CD4-positive, alpha-beta memory T cell (primary cell): ENCODE data around the gene FAM227B. TPM values are rescaled to one million over a fixed set of nuclear protein-coding genes. Genes with fewer than 3 reads are reported as not detected.
"Not testable (repeated sequence)": the region's sequence is repeated elsewhere in the genome, so short reads cannot be mapped to it uniquely, and the experiment has no call there.

Experiments
- CTCF ChIA-PET: fragments of 350-600 bp; sonication (Branson Sonifier 250); formaldehyde crosslinking; loops from one replicate; lab custom pipeline; 2021; ENCODE audit warnings: inconsistent platforms; ENCODE audit not compliant: partially characterized antibody; lab: Charles Lee
- POLR2A ChIA-PET: fragments of 350-600 bp; sonication (Branson Sonifier 250); formaldehyde crosslinking; loops from one replicate; lab custom pipeline; 2021; ENCODE audit not compliant: partially characterized antibody; lab: Charles Lee
- DNase-seq, 5 donors: peaks; one replicate each; pipeline versions ENCODE4 v3.0.0 to v3.0.0-alpha.2; 2020 to 2022; ENCODE audit warnings: mixed read lengths in 1 of 5
- H3K27ac ChIP-seq: one replicate; pipeline ENCODE4 v1.7.0; 2013; ENCODE audit warnings: low read depth, low read length
- H3K27me3 ChIP-seq: 2 replicates; pipeline ENCODE4 v1.7.0; 2013; ENCODE audit warnings: mild to moderate bottlenecking, low read length, moderate library complexity; ENCODE audit not compliant: insufficient read depth
- H3K36me3 ChIP-seq: 2 replicates; pipeline ENCODE4 v1.7.0; 2013; ENCODE audit warnings: mild to moderate bottlenecking, low read length, moderate library complexity; ENCODE audit not compliant: insufficient read depth
- H3K4me1 ChIP-seq: 2 replicates; pipeline ENCODE4 v1.7.0; 2013; ENCODE audit warnings: mild to moderate bottlenecking, low read length, moderate library complexity; ENCODE audit not compliant: insufficient read depth
- H3K4me3 ChIP-seq, 2 donors: one replicate each; pipeline ENCODE4 v1.7.0; 2013; ENCODE audit warnings: low read length in 2 of 2, mild to moderate bottlenecking in 1 of 2
- H3K9me3 ChIP-seq, 2 donors: one replicate each; pipeline ENCODE4 v1.7.0; 2013; ENCODE audit warnings: low read length in 2 of 2, control low read depth in 1 of 2; ENCODE audit not compliant: control insufficient read depth in 1 of 2
- H3K27ac Mint-ChIP-seq, 7 donors: one replicate each; pipeline ENCODE4 v1.8.0; 2020 to 2021; ENCODE audit warnings: mixed read lengths in 7 of 7, mild to moderate bottlenecking in 6 of 7, inconsistent platforms in 3 of 7, moderate library complexity in 3 of 7
- H3K27me3 Mint-ChIP-seq, 2 donors: one replicate each; pipeline ENCODE4 v1.8.0; 2020 to 2021; ENCODE audit warnings: mixed read lengths in 2 of 2
- H3K36me3 Mint-ChIP-seq, 2 donors: one replicate each; pipeline ENCODE4 v1.8.0; 2020 to 2021; ENCODE audit warnings: mixed read lengths in 2 of 2, inconsistent platforms in 1 of 2, mild to moderate bottlenecking in 1 of 2
- H3K4me1 Mint-ChIP-seq, 4 donors: one replicate each; pipeline ENCODE4 v1.8.0; 2020 to 2021; ENCODE audit warnings: mixed read lengths in 4 of 4, mild to moderate bottlenecking in 1 of 4
- H3K4me3 Mint-ChIP-seq, 8 donors: one replicate each; pipeline ENCODE4 v1.8.0; 2020 to 2021; ENCODE audit warnings: mixed read lengths in 8 of 8, mild to moderate bottlenecking in 7 of 8, moderate library complexity in 6 of 8, inconsistent platforms in 3 of 8
- H3K9me3 Mint-ChIP-seq, 8 donors: one replicate each; pipeline ENCODE4 v1.8.0; 2020 to 2021; ENCODE audit warnings: mixed read lengths in 8 of 8, mild to moderate bottlenecking in 5 of 8, inconsistent platforms in 3 of 8, moderate library complexity in 1 of 8
- intact Hi-C: fragments of 100-400 bp; cut with micrococcal nuclease; formaldehyde crosslinking; loops from one replicate; pipeline ENCODE4 v1.15.1; 2023
- polyA plus RNA-seq, 2 donors: library from polyadenylated mRNA; unstranded; fragments of 300-500 nt; fragmentation: Illumina TruSeq; gene quantifications; one replicate each; pipeline ENCODE4 v1.2.3, GENCODE V29; 2021
- total RNA-seq, 2 experiments: library from RNA; stranded (reverse); gene quantifications; one replicate each; pipeline ENCODE4 v1.2.3, GENCODE V29; 2021

The FAM227B gene
- total and polyA plus RNA-seq, 4 experiments from 2014 or later = 11.5 to 18.4 (median 13.2) TPM

DNA sequence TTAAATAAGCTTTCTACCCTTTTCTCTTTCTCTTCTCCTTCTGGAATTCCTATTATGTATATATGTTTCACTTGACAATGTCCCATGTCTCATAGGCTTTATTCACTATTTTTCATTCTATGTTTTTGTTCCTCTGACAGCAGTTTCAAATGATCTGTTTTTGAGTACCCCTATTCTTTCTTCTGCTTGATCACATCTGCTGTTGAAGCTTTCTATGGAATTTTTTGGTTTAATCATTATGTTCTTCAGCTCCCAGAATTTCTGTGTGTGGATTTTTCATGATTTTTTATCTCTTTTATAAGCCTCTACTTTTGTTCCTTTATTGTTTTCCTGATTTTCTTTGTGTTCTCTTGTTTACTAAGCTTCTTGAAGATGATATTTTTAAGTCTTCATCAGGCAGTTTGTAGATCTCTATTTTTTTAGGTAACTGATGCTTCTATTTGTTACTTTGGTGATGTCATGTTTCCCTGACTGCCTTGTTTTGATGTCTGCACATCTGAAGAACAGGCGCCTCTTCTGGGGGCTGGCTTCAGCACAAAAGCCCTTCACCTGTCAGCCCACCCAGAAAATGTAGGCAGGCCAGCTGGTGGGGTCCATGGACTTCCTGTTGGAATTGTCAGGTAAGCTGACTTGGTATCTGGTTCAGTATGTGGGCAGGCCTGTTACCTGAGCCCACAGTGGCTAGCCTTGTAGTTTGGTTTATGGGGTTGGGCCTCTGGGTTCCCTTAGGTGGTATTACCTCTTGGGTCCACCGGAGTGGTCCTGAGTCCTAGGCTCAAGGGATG is 15.8 kb downstream of the FAM227B start:
- Histone ChIP-seq H3K27me3 (no peaks in the 10 kb centered on the region), H3K9me3 (no peaks in the 10 kb centered on the region), H3K4me1 (no peaks in the 10 kb centered on the region), H3K27ac (no peak overlapping the region), H3K36me3 (no peaks in the 10 kb centered on the region), H3K4me3 (no peak overlapping the region)
- Mint-ChIP-seq H3K27ac (no peak overlapping the region), H3K4me1 (no peaks in the 10 kb centered on the region), H3K9me3 (peaks cover 0 to 50% (median 36%) of the 10 kb centered on the region in 8 donors), H3K36me3 (peaks cover 34 to 47% of the 10 kb centered on the region in 2 donors), H3K27me3 (no peaks in the 10 kb centered on the region), H3K4me3 (peak overlapping the region in 1 of 8 donors; percentile 46)
- DNase-seq = no peak
- ChIA-PET POLR2A (no interaction called here), CTCF (no interaction called here)
- intact Hi-C loops = no loop called here

- H3K27ac Mint-ChIP-seq, H3K4me3 ChIP-seq, H3K4me3 Mint-ChIP-seq, intact Hi-C loops, H3K4me1 ChIP-seq, H3K27me3 Mint-ChIP-seq, H3K9me3 ChIP-seq, DNase-seq, H3K27me3 ChIP-seq, POLR2A ChIA-PET, H3K36me3 ChIP-seq, H3K27ac ChIP-seq: not testable (repeated sequence)
- Mint-ChIP-seq H3K4me1 (peaks cover 8 to 12% (median 10%) of the 10 kb centered on the region in 4 donors), H3K9me3 (peaks cover 0 to 41% (median 35%) of the 10 kb centered on the region in 8 donors), H3K36me3 (peaks cover 23 to 27% of the 10 kb centered on the region in 2 donors)
- CTCF ChIA-PET = interaction anchor here (0.6 kb wide), 1 partner anchor 379 kb away, joined by 3 read pairs; no protein-coding TSS in a partner anchor
These were observed 27.7 kb downstream of the FAM227B start for GRCh38 chr15:49592829-49593316.

- H3K27me3 Mint-ChIP-seq = no peaks in the 10 kb centered on the region
- no peaks in the 10 kb centered on the region for H3K9me3 ChIP-seq
- no peaks in the 10 kb centered on the region for H3K36me3 ChIP-seq
- ChIA-PET CTCF (no interaction called here), POLR2A (no interaction called here)
- H3K4me3 Mint-ChIP-seq = peak overlapping the region in 5 of 8 donors; percentile 18 to 76 (median 46)
- H3K36me3 Mint-ChIP-seq = peaks cover 23 to 25% of the 10 kb centered on the region in 2 donors
- no peaks in the 10 kb centered on the region for H3K4me1 ChIP-seq
- DNase-seq = no peak
- H3K4me1 Mint-ChIP-seq = peaks cover 8 to 12% (median 10%) of the 10 kb centered on the region in 4 donors
- intact Hi-C loops = no loop called here
- no peak overlapping the region for H3K27ac ChIP-seq
- H3K27me3 ChIP-seq = no peaks in the 10 kb centered on the region
- no peak overlapping the region for H3K4me3 ChIP-seq
- peak overlapping the region in 3 of 7 donors; percentile 13 to 47 (median 31) for H3K27ac Mint-ChIP-seq
- peaks cover 0 to 17% (median 11%) of the 10 kb centered on the region in 8 donors for H3K9me3 Mint-ChIP-seq
These were observed 31.6 kb downstream of the FAM227B start for GRCh38 chr15:49589030-49589429.

DNA sequence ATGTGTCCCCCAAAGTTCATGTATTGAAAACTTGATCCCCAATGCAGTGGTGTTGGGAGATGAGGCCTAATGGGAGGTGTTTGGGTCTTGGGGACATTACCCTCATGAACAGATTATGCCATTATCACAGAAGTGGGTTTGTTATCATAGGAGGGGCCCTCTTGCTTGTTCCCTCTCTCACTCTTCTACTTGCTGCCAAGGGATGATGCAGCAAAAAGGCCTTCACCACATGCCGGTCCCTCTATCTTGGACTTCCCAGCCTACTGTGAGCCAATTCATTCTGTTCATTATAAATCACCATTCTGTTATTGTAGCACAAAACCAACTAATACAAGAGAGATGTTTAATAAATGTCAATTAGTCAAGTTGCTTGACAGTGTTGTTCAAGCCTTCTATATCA is 47.2 kb downstream of the FAM227B start:
- H3K9me3 ChIP-seq = no peaks in the 10 kb centered on the region
- no peak overlapping the region for H3K27ac ChIP-seq
- Mint-ChIP-seq H3K4me1 (peaks cover 0 to 5% (median under 1%) of the 10 kb centered on the region in 4 donors), H3K9me3 (peaks cover 5 to 51% (median 41%) of the 10 kb centered on the region in 8 donors), H3K27ac (no peak overlapping the region), H3K4me3 (no peak overlapping the region), H3K27me3 (no peaks in the 10 kb centered on the region), H3K36me3 (peaks cover 37 to 47% of the 10 kb centered on the region in 2 donors)
- ChIA-PET CTCF (no interaction called here), POLR2A (no interaction called here)
- no peaks in the 10 kb centered on the region for H3K27me3 ChIP-seq
- no peak overlapping the region for H3K4me3 ChIP-seq
- H3K36me3 ChIP-seq = no peaks in the 10 kb centered on the region
- DNase-seq = no peak
- H3K4me1 ChIP-seq = no peaks in the 10 kb centered on the region
- intact Hi-C loops = no loop called here

DNA sequence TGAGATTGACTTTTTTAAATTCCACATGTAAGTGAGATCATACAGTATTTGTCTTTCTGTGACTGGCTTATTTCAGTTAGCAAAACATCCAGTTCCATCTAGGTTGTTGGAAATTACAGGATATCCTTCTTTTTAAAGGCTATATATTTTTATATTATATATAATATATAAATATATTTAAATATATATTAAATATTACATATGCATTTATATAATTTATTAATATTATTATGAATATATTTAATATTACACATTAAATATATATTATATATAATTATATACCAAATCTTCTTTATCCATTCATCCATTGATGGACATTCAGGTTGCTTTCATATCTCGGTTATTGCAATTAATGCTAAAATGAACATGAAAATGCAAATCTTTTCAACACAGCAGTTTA is 49.9 kb downstream of the FAM227B start:
- H3K4me1 Mint-ChIP-seq = peaks cover 0 to 5% (median under 1%) of the 10 kb centered on the region in 4 donors

DNA sequence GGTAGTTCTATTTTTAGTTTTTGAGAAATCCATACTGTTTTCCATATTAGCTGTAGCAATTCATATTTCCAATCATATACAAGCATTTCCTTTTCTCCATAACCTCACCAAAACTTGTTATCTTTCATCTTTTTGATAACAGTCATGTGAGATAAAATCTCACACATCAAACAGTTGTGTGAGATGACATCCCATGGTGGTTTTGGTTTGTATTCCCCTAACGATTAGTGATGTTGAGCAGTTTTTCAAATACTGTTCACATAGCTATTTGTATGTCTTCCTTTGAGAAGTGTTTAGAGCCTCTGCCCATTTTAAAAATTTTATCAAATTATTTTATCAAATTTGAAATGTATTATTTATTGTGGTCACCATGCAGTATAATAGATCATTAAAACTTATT is 50.4 kb downstream of the FAM227B start:
- H3K9me3 ChIP-seq = no peaks in the 10 kb centered on the region
- peaks cover 4 to 51% (median 39%) of the 10 kb centered on the region in 8 donors for H3K9me3 Mint-ChIP-seq
- intact Hi-C loops = no loop called here

More for the DNA sequence above, 49.9 kb downstream of the FAM227B start:
- H3K4me3 Mint-ChIP-seq = no peak overlapping the region
- Histone ChIP-seq H3K4me3 (no peak overlapping the region), H3K36me3 (no peaks in the 10 kb centered on the region), H3K27ac (no peak overlapping the region), H3K27me3 (no peaks in the 10 kb centered on the region), H3K4me1 (no peaks in the 10 kb centered on the region), H3K9me3 (no peaks in the 10 kb centered on the region)
- no peak overlapping the region for H3K27ac Mint-ChIP-seq
- intact Hi-C loops = no loop called here
- peaks cover 4 to 51% (median 39%) of the 10 kb centered on the region in 8 donors for H3K9me3 Mint-ChIP-seq
- H3K27me3 Mint-ChIP-seq = no peaks in the 10 kb centered on the region
- POLR2A ChIA-PET = no interaction called here
- peaks cover 22 to 28% of the 10 kb centered on the region in 2 donors for H3K36me3 Mint-ChIP-seq
- CTCF ChIA-PET = no interaction called here
- no peak for DNase-seq

DNA sequence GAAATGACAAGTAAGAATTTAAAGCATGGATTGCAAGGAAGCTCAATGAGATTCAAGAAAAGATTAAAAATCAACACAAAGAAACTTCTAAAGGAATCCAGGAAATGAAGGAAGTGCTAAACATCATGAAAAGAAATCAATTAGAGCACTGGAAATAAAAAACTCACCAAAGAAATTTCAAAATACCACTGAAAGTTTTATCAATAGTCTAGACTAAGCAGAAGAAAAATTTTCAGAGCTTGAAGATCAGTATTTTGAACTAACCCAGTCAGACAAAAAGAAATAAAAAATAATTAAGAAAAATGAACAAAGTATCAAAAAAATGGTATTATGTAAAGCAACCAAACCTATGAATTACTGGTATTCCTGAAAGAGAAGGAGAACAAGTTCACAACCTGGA is 60.6 kb downstream of the FAM227B start:
- Histone ChIP-seq H3K4me3 (no peak overlapping the region), H3K4me1 (no peaks in the 10 kb centered on the region), H3K36me3 (no peaks in the 10 kb centered on the region), H3K9me3 (peaks cover 0 to 3% of the 10 kb centered on the region in 2 donors), H3K27ac (no peak overlapping the region), H3K27me3 (no peaks in the 10 kb centered on the region)
- DNase-seq = no peak
- peaks cover 12 to 25% of the 10 kb centered on the region in 2 donors for H3K36me3 Mint-ChIP-seq
- POLR2A ChIA-PET = no interaction called here
- no peaks in the 10 kb centered on the region for H3K27me3 Mint-ChIP-seq
- CTCF ChIA-PET = no interaction called here
- H3K4me1 Mint-ChIP-seq = no peaks in the 10 kb centered on the region
- no peak overlapping the region for H3K27ac Mint-ChIP-seq
- no peak overlapping the region for H3K4me3 Mint-ChIP-seq
- intact Hi-C loops = no loop called here
- H3K9me3 Mint-ChIP-seq = peaks cover 5 to 81% (median 69%) of the 10 kb centered on the region in 8 donors

More for the DNA sequence above, 50.4 kb downstream of the FAM227B start:
- ChIA-PET POLR2A (no interaction called here), CTCF (no interaction called here)
- Histone ChIP-seq H3K27me3 (no peaks in the 10 kb centered on the region), H3K27ac (no peak overlapping the region), H3K4me3 (no peak overlapping the region), H3K4me1 (no peaks in the 10 kb centered on the region), H3K36me3 (no peaks in the 10 kb centered on the region)
- DNase-seq = no peak
- H3K27ac Mint-ChIP-seq = no peak overlapping the region
- peaks cover 0 to 5% (median under 1%) of the 10 kb centered on the region in 4 donors for H3K4me1 Mint-ChIP-seq
- H3K4me3 Mint-ChIP-seq = no peak overlapping the region
- H3K36me3 Mint-ChIP-seq = peaks cover 20 to 27% of the 10 kb centered on the region in 2 donors
- H3K27me3 Mint-ChIP-seq = no peaks in the 10 kb centered on the region
